Pericardium fibroblast (primary cell): ENCODE results near the gene ARHGAP20. TPM values are rescaled to one million over a fixed set of nuclear protein-coding genes. Genes with fewer than 3 reads are reported as not detected.

Experiments
- total RNA-seq: library from RNA; depleted of rRNA; stranded (reverse); fragments of >200 nt; gene quantifications from 2 replicates; pipeline ENCODE4 v1.2.3, GENCODE V29; 2015

The ARHGAP20 gene
- total RNA-seq: 5.1 and 9.4 TPM in 2 replicates

GRCh38 chr11:110711776-110712658, at the start of gene ARHGAP20:
TSS of gene ARHGAP20 (minus strand) at chr11:110712437. CDS start at chr11:110712231, 206 bp downstream.

